CD4-positive, alpha-beta memory T cell (primary cell): ENCODE measurements around the gene ZC3H12C. TPM values are rescaled to one million over a fixed set of nuclear protein-coding genes. Genes with fewer than 3 reads are reported as not detected.
"Not testable (repeated sequence)": the region's sequence is repeated elsewhere in the genome, so short reads cannot be mapped to it uniquely, and the experiment has no call there.

Experiments used
- CTCF ChIA-PET: fragments of 350-600 bp; sonication (Branson Sonifier 250); formaldehyde crosslinking; loops from one replicate; lab custom pipeline; 2021; ENCODE audit warnings: inconsistent platforms; ENCODE audit not compliant: partially characterized antibody; lab: Charles Lee
- POLR2A ChIA-PET: fragments of 350-600 bp; sonication (Branson Sonifier 250); formaldehyde crosslinking; loops from one replicate; lab custom pipeline; 2021; ENCODE audit not compliant: partially characterized antibody; lab: Charles Lee
- DNase-seq, 5 donors: peaks; one replicate each; pipeline versions ENCODE4 v3.0.0 to v3.0.0-alpha.2; 2020 to 2022; ENCODE audit warnings: mixed read lengths in 1 of 5
- H3K27ac ChIP-seq: one replicate; pipeline ENCODE4 v1.7.0; 2013; ENCODE audit warnings: low read depth, low read length
- H3K27me3 ChIP-seq: 2 replicates; pipeline ENCODE4 v1.7.0; 2013; ENCODE audit warnings: mild to moderate bottlenecking, low read length, moderate library complexity; ENCODE audit not compliant: insufficient read depth
- H3K36me3 ChIP-seq: 2 replicates; pipeline ENCODE4 v1.7.0; 2013; ENCODE audit warnings: mild to moderate bottlenecking, low read length, moderate library complexity; ENCODE audit not compliant: insufficient read depth
- H3K4me1 ChIP-seq: 2 replicates; pipeline ENCODE4 v1.7.0; 2013; ENCODE audit warnings: mild to moderate bottlenecking, low read length, moderate library complexity; ENCODE audit not compliant: insufficient read depth
- H3K4me3 ChIP-seq, 2 donors: one replicate each; pipeline ENCODE4 v1.7.0; 2013; ENCODE audit warnings: low read length in 2 of 2, mild to moderate bottlenecking in 1 of 2
- H3K9me3 ChIP-seq, 2 donors: one replicate each; pipeline ENCODE4 v1.7.0; 2013; ENCODE audit warnings: low read length in 2 of 2, control low read depth in 1 of 2; ENCODE audit not compliant: control insufficient read depth in 1 of 2
- H3K27ac Mint-ChIP-seq, 7 donors: one replicate each; pipeline ENCODE4 v1.8.0; 2020 to 2021; ENCODE audit warnings: mixed read lengths in 7 of 7, mild to moderate bottlenecking in 6 of 7, inconsistent platforms in 3 of 7, moderate library complexity in 3 of 7
- H3K27me3 Mint-ChIP-seq, 2 donors: one replicate each; pipeline ENCODE4 v1.8.0; 2020 to 2021; ENCODE audit warnings: mixed read lengths in 2 of 2
- H3K36me3 Mint-ChIP-seq, 2 donors: one replicate each; pipeline ENCODE4 v1.8.0; 2020 to 2021; ENCODE audit warnings: mixed read lengths in 2 of 2, inconsistent platforms in 1 of 2, mild to moderate bottlenecking in 1 of 2
- H3K4me1 Mint-ChIP-seq, 4 donors: one replicate each; pipeline ENCODE4 v1.8.0; 2020 to 2021; ENCODE audit warnings: mixed read lengths in 4 of 4, mild to moderate bottlenecking in 1 of 4
- H3K4me3 Mint-ChIP-seq, 8 donors: one replicate each; pipeline ENCODE4 v1.8.0; 2020 to 2021; ENCODE audit warnings: mixed read lengths in 8 of 8, mild to moderate bottlenecking in 7 of 8, moderate library complexity in 6 of 8, inconsistent platforms in 3 of 8
- H3K9me3 Mint-ChIP-seq, 8 donors: one replicate each; pipeline ENCODE4 v1.8.0; 2020 to 2021; ENCODE audit warnings: mixed read lengths in 8 of 8, mild to moderate bottlenecking in 5 of 8, inconsistent platforms in 3 of 8, moderate library complexity in 1 of 8
- intact Hi-C: fragments of 100-400 bp; cut with micrococcal nuclease; formaldehyde crosslinking; loops from one replicate; pipeline ENCODE4 v1.15.1; 2023
- polyA plus RNA-seq, 2 donors: library from polyadenylated mRNA; unstranded; fragments of 300-500 nt; fragmentation: Illumina TruSeq; gene quantifications; one replicate each; pipeline ENCODE4 v1.2.3, GENCODE V29; 2021
- total RNA-seq, 2 experiments: library from RNA; stranded (reverse); gene quantifications; one replicate each; pipeline ENCODE4 v1.2.3, GENCODE V29; 2021

The ZC3H12C gene
- total and polyA plus RNA-seq, 4 experiments from 2014 or later: 0.17 TPM; not detected in 2

GRCh38 chr11:110056956-110057355 is 36.2 kb upstream of the ZC3H12C start:
- no peaks in the 10 kb centered on the region for H3K36me3 ChIP-seq
- ChIA-PET POLR2A (no interaction called here), CTCF (no interaction called here)
- no peaks in the 10 kb centered on the region for H3K4me1 ChIP-seq
- H3K27ac ChIP-seq: no peak overlapping the region
- no peak for DNase-seq
- H3K27ac Mint-ChIP-seq: no peak overlapping the region
- H3K9me3 ChIP-seq: no peaks in the 10 kb centered on the region
- H3K36me3 Mint-ChIP-seq: peaks cover 1 to 4% of the 10 kb centered on the region in 2 donors
- no peak overlapping the region for H3K4me3 ChIP-seq
- no peak overlapping the region for H3K4me3 Mint-ChIP-seq
- intact Hi-C loops: no loop called here
- peaks cover 0 to 20% (median 17%) of the 10 kb centered on the region in 8 donors for H3K9me3 Mint-ChIP-seq
- H3K27me3 ChIP-seq: no peaks in the 10 kb centered on the region
- H3K27me3 Mint-ChIP-seq: peaks cover 0 to 5% of the 10 kb centered on the region in 2 donors
- no peaks in the 10 kb centered on the region for H3K4me1 Mint-ChIP-seq

GRCh38 chr11:110059706-110060463 is 33.3 kb upstream of the ZC3H12C start:
- CTCF ChIA-PET: no interaction called here
- Histone ChIP-seq H3K4me1 (no peaks in the 10 kb centered on the region), H3K27ac (no peak overlapping the region), H3K4me3 (no peak overlapping the region), H3K27me3 (no peaks in the 10 kb centered on the region), H3K9me3 (no peaks in the 10 kb centered on the region), H3K36me3 (no peaks in the 10 kb centered on the region)
- no peak for DNase-seq
- no peak overlapping the region for H3K4me3 Mint-ChIP-seq
- intact Hi-C loops: no loop called here
- no peak overlapping the region for H3K27ac Mint-ChIP-seq
- POLR2A ChIA-PET: no interaction called here
- no peaks in the 10 kb centered on the region for H3K9me3 Mint-ChIP-seq
- H3K4me1 Mint-ChIP-seq: no peaks in the 10 kb centered on the region
- peaks cover 4 to 5% of the 10 kb centered on the region in 2 donors for H3K27me3 Mint-ChIP-seq
- no peaks in the 10 kb centered on the region for H3K36me3 Mint-ChIP-seq

- ChIA-PET POLR2A (no interaction called here), CTCF (no interaction called here)
- H3K9me3 ChIP-seq: no peaks in the 10 kb centered on the region
- H3K27me3 ChIP-seq: no peaks in the 10 kb centered on the region
- H3K4me1 ChIP-seq: no peaks in the 10 kb centered on the region
- H3K27ac Mint-ChIP-seq: no peak overlapping the region
- H3K4me1 Mint-ChIP-seq: no peaks in the 10 kb centered on the region
- no peak for DNase-seq
- H3K9me3 Mint-ChIP-seq: no peaks in the 10 kb centered on the region
- intact Hi-C loops: no loop called here
- no peak overlapping the region for H3K4me3 Mint-ChIP-seq
- no peak overlapping the region for H3K4me3 ChIP-seq
- H3K27me3 Mint-ChIP-seq: peaks cover 4 to 5% of the 10 kb centered on the region in 2 donors
- no peaks in the 10 kb centered on the region for H3K36me3 Mint-ChIP-seq
- no peak overlapping the region for H3K27ac ChIP-seq
- H3K36me3 ChIP-seq: no peaks in the 10 kb centered on the region
Observed at GRCh38 chr11:110061296-110061695, 31.9 kb upstream of the ZC3H12C start.

GRCh38 chr11:110062247-110062646 is 30.9 kb upstream of the ZC3H12C start:
- no peak overlapping the region for H3K4me3 Mint-ChIP-seq
- H3K27me3 Mint-ChIP-seq: peaks cover 5% of the 10 kb centered on the region in 2 donors
- CTCF ChIA-PET: no interaction called here
- no peaks in the 10 kb centered on the region for H3K36me3 Mint-ChIP-seq
- H3K36me3 ChIP-seq: no peaks in the 10 kb centered on the region
- no peaks in the 10 kb centered on the region for H3K4me1 Mint-ChIP-seq
- no peaks in the 10 kb centered on the region for H3K27me3 ChIP-seq
- H3K27ac Mint-ChIP-seq: no peak overlapping the region
- H3K27ac ChIP-seq: no peak overlapping the region
- no peaks in the 10 kb centered on the region for H3K9me3 ChIP-seq
- intact Hi-C loops: no loop called here
- no peaks in the 10 kb centered on the region for H3K4me1 ChIP-seq
- POLR2A ChIA-PET: no interaction called here
- DNase-seq: no peak
- no peak overlapping the region for H3K4me3 ChIP-seq
- no peaks in the 10 kb centered on the region for H3K9me3 Mint-ChIP-seq

GRCh38 chr11:110065189-110065588 is 28.0 kb upstream of the ZC3H12C start:
- CTCF ChIA-PET: no interaction called here
- peaks cover 7 to 10% of the 10 kb centered on the region in 2 donors for H3K27me3 Mint-ChIP-seq
- no peak for DNase-seq
- POLR2A ChIA-PET: no interaction called here
- H3K9me3 Mint-ChIP-seq: no peaks in the 10 kb centered on the region
- Histone ChIP-seq H3K27me3 (no peaks in the 10 kb centered on the region), H3K27ac (no peak overlapping the region), H3K9me3 (no peaks in the 10 kb centered on the region), H3K4me1 (no peaks in the 10 kb centered on the region), H3K4me3 (no peak overlapping the region), H3K36me3 (no peaks in the 10 kb centered on the region)
- intact Hi-C loops: no loop called here
- no peaks in the 10 kb centered on the region for H3K36me3 Mint-ChIP-seq
- no peak overlapping the region for H3K4me3 Mint-ChIP-seq
- H3K4me1 Mint-ChIP-seq: peaks cover 0 to 1% (median 0%) of the 10 kb centered on the region in 4 donors
- no peak overlapping the region for H3K27ac Mint-ChIP-seq

GRCh38 chr11:110068001-110068400 is 25.2 kb upstream of the ZC3H12C start:
- H3K4me1 Mint-ChIP-seq, H3K4me1 ChIP-seq, H3K27ac Mint-ChIP-seq, H3K27ac ChIP-seq, H3K27me3 ChIP-seq, H3K9me3 Mint-ChIP-seq, H3K4me3 ChIP-seq, CTCF ChIA-PET, POLR2A ChIA-PET, intact Hi-C loops, H3K36me3 ChIP-seq, H3K9me3 ChIP-seq, H3K36me3 Mint-ChIP-seq, DNase-seq, H3K4me3 Mint-ChIP-seq: not testable (repeated sequence)
- H3K27me3 Mint-ChIP-seq: peaks cover 6 to 12% of the 10 kb centered on the region in 2 donors

- CTCF ChIA-PET: no interaction called here
- peaks cover 0 to 4% (median 0%) of the 10 kb centered on the region in 8 donors for H3K9me3 Mint-ChIP-seq
- intact Hi-C loops: no loop called here
Observed at GRCh38 chr11:110069158-110069737, 23.9 kb upstream of the ZC3H12C start.

More at GRCh38 chr11:110069158-110069737, 23.9 kb upstream of the ZC3H12C start:
- Mint-ChIP-seq H3K27me3 (peaks cover 6 to 10% of the 10 kb centered on the region in 2 donors), H3K4me3 (no peak overlapping the region), H3K27ac (no peak overlapping the region), H3K36me3 (no peaks in the 10 kb centered on the region), H3K4me1 (peaks cover 0 to 1% (median 0%) of the 10 kb centered on the region in 4 donors)
- no peak overlapping the region for H3K4me3 ChIP-seq
- POLR2A ChIA-PET: no interaction called here
- H3K4me1 ChIP-seq: no peaks in the 10 kb centered on the region
- DNase-seq: no peak
- H3K36me3 ChIP-seq: no peaks in the 10 kb centered on the region
- H3K9me3 ChIP-seq: no peaks in the 10 kb centered on the region
- no peaks in the 10 kb centered on the region for H3K27me3 ChIP-seq
- no peak overlapping the region for H3K27ac ChIP-seq
